LNCaP clone FGC (cell line): Measurements from ENCODE around the gene PRIMA1.

Source experiments
- DNase-seq: peaks from one replicate; pipeline ENCODE4 v3.0.0-alpha.2; 2011; ENCODE audit warnings: low read depth
- H3K4me3 ChIP-seq: 2 replicates; pipeline ENCODE4 v1.5.1; 2011; ENCODE audit warnings: mild to moderate bottlenecking, low read depth, low read length, control low read depth
- CTCF ChIP-seq: IDR thresholded peaks from 2 replicates; pipeline ENCODE4 v1.5.1; 2012; ENCODE audit warnings: mild to moderate bottlenecking; ENCODE audit not compliant: control insufficient read depth, insufficient read depth; ENCODE audit errors: extremely low read depth

The PRIMA1 gene

GRCh38 chr14:93685121-93685895 lies 103.0 kb downstream of the PRIMA1 start:
- no peak overlapping the region for H3K4me3 ChIP-seq
- no peak for DNase-seq
- TF ChIP-seq CTCF: no peak

GRCh38 chr14:93683226-93683625 lies 105.1 kb downstream of the PRIMA1 start:
- TF ChIP-seq CTCF: no peak
- DNase-seq: peak; percentile 4
- H3K4me3 ChIP-seq: no peak overlapping the region

GRCh38 chr14:93682459-93682858 lies 105.8 kb downstream of the PRIMA1 start:
- no peak overlapping the region for H3K4me3 ChIP-seq
- no peak for DNase-seq
- TF ChIP-seq CTCF: no peak

- no peak overlapping the region for H3K4me3 ChIP-seq
- TF ChIP-seq CTCF: no peak
- DNase-seq: no peak
These were observed 111.8 kb downstream of the PRIMA1 start for GRCh38 chr14:93676416-93676958.

GRCh38 chr14:93675651-93676050 lies 112.6 kb downstream of the PRIMA1 start:
- TF ChIP-seq CTCF: no peak
- H3K4me3 ChIP-seq: no peak overlapping the region
- no peak for DNase-seq

DNA sequence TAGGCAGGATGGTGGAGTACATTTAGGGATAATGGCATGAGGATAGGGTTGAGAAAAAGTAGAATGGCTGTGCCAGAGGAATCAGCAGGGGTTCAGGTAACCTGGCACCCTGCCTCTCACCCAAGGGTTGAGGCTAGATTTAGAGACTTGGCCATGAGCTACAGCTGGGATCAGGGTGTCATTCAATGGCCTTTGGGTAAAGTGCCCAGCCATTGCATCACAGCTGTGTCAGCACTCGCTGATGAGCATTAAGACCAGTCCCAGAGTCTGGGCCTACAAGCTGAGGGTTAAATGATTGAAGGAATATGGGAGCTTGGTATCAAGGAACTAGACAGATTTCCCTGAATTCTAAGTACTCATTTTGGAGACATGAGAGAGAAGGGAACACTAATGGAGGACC lies 113.9 kb downstream of the PRIMA1 start:
- no peak overlapping the region for H3K4me3 ChIP-seq
- TF ChIP-seq CTCF: no peak
- no peak for DNase-seq

GRCh38 chr14:93669632-93670031 lies 118.7 kb downstream of the PRIMA1 start:
- H3K4me3 ChIP-seq: no peak overlapping the region
- DNase-seq: no peak
- no peak for TF ChIP-seq CTCF
